ENCODE results near the gene KCNQ1. TPM values are rescaled to one million over a fixed set of nuclear protein-coding genes. Genes with fewer than 3 reads are reported as not detected.

KCNQ1 gene
- total and polyA plus RNA-seq, 3 experiments from 2014 or later: 2.6 to 5.7 (median 3.4) TPM

- POLR2A ChIA-PET: no interaction called here
Observed at GRCh38 chr11:2813141-2813908, 368.5 kb downstream of the KCNQ1 start.

GRCh38 chr11:2813968-2814367 lies 369.2 kb downstream of the KCNQ1 start:
- Mint-ChIP-seq H3K36me3 (peaks cover 0 to 11% (median 2%) of the 10 kb centered on the region in 3 donors), H3K9me3 (peaks cover 0 to 23% (median 17%) of the 10 kb centered on the region in 5 donors), H3K4me3 (no peak overlapping the region), H3K27me3 (peaks cover 4 to 21% of the 10 kb centered on the region in 2 donors), H3K4me1 (peaks cover 5 to 20% (median 11%) of the 10 kb centered on the region in 3 donors), H3K27ac (no peak overlapping the region)
- ChIA-PET POLR2A (no interaction called here), CTCF (no interaction called here)
- H3K27me3 ChIP-seq (ENCODE audit: insufficient read depth, low read length, poor library complexity, severe bottlenecking): no peaks in the 10 kb centered on the region
- peaks cover 3% of the 10 kb centered on the region for H3K9me3 ChIP-seq (ENCODE audit: low read length)
- no peak overlapping the region for H3K4me3 ChIP-seq (ENCODE audit: low read length)
- no peak for DNase-seq
- H3K27ac ChIP-seq (ENCODE audit: low read depth, low read length): no peak overlapping the region
- no peaks in the 10 kb centered on the region for H3K4me1 ChIP-seq (ENCODE audit: insufficient read depth, low read length)
- H3K36me3 ChIP-seq (ENCODE audit: insufficient read depth, low read length): no peaks in the 10 kb centered on the region

More at GRCh38 chr11:2813141-2813908, 368.5 kb downstream of the KCNQ1 start:
- DNase-seq: peak in 1 of 5 donors; percentile 14
- Mint-ChIP-seq H3K4me3 (no peak overlapping the region), H3K27me3 (peaks cover 4 to 21% of the 10 kb centered on the region in 2 donors), H3K9me3 (peaks cover 0 to 18% (median 13%) of the 10 kb centered on the region in 5 donors), H3K36me3 (peaks cover 0 to 10% (median 2%) of the 10 kb centered on the region in 3 donors), H3K4me1 (peaks cover 10 to 23% (median 16%) of the 10 kb centered on the region in 3 donors), H3K27ac (no peak overlapping the region)
- H3K9me3 ChIP-seq (ENCODE audit: low read length): no peaks in the 10 kb centered on the region
- CTCF ChIA-PET: no interaction called here
- no peak overlapping the region for H3K4me3 ChIP-seq (ENCODE audit: low read length)
- H3K27ac ChIP-seq (ENCODE audit: low read depth, low read length): no peak overlapping the region
- H3K4me1 ChIP-seq (ENCODE audit: insufficient read depth, low read length): no peaks in the 10 kb centered on the region
- H3K27me3 ChIP-seq (ENCODE audit: insufficient read depth, low read length, poor library complexity, severe bottlenecking): no peaks in the 10 kb centered on the region
- H3K36me3 ChIP-seq (ENCODE audit: insufficient read depth, low read length): no peaks in the 10 kb centered on the region

GRCh38 chr11:2814751-2815150 lies 369.9 kb downstream of the KCNQ1 start:
- H3K9me3 Mint-ChIP-seq: peaks cover 4 to 30% (median 25%) of the 10 kb centered on the region in 5 donors
- H3K27me3 ChIP-seq (ENCODE audit: insufficient read depth, low read length, poor library complexity, severe bottlenecking): no peaks in the 10 kb centered on the region
- no peak overlapping the region for H3K27ac Mint-ChIP-seq
- no peak overlapping the region for H3K27ac ChIP-seq (ENCODE audit: low read depth, low read length)
- no peaks in the 10 kb centered on the region for H3K4me1 ChIP-seq (ENCODE audit: insufficient read depth, low read length)
- DNase-seq: no peak
- CTCF ChIA-PET: no interaction called here
- peaks cover 5 to 15% (median 5%) of the 10 kb centered on the region in 3 donors for H3K4me1 Mint-ChIP-seq
- no peak overlapping the region for H3K4me3 Mint-ChIP-seq
- peaks cover 9% of the 10 kb centered on the region for H3K9me3 ChIP-seq (ENCODE audit: low read length)
- peaks cover 0 to 19% (median 2%) of the 10 kb centered on the region in 3 donors for H3K36me3 Mint-ChIP-seq
- peaks cover 4 to 20% of the 10 kb centered on the region in 2 donors for H3K27me3 Mint-ChIP-seq
- H3K36me3 ChIP-seq (ENCODE audit: insufficient read depth, low read length): no peaks in the 10 kb centered on the region
- POLR2A ChIA-PET: no interaction called here
- H3K4me3 ChIP-seq (ENCODE audit: low read length): no peak overlapping the region

GRCh38 chr11:2815762-2816496 lies 371.1 kb downstream of the KCNQ1 start:
- Histone ChIP-seq H3K27ac (ENCODE audit: low read depth, low read length) (no peak overlapping the region), H3K36me3 (ENCODE audit: insufficient read depth, low read length) (no peaks in the 10 kb centered on the region), H3K9me3 (ENCODE audit: low read length) (peaks cover 9% of the 10 kb centered on the region), H3K4me3 (ENCODE audit: low read length) (no peak overlapping the region), H3K4me1 (ENCODE audit: insufficient read depth, low read length) (no peaks in the 10 kb centered on the region), H3K27me3 (ENCODE audit: insufficient read depth, low read length, poor library complexity, severe bottlenecking) (no peaks in the 10 kb centered on the region)
- Mint-ChIP-seq H3K4me3 (no peak overlapping the region), H3K27me3 (peaks cover 4 to 19% of the 10 kb centered on the region in 2 donors), H3K9me3 (peaks cover 5 to 34% (median 28%) of the 10 kb centered on the region in 5 donors), H3K36me3 (peaks cover 0 to 29% (median 2%) of the 10 kb centered on the region in 3 donors), H3K4me1 (peaks cover 4 to 14% (median 5%) of the 10 kb centered on the region in 3 donors), H3K27ac (no peak overlapping the region)
- POLR2A ChIA-PET: no interaction called here
- CTCF ChIA-PET: no interaction called here
- DNase-seq: no peak

GRCh38 chr11:2816523-2816922 lies 371.7 kb downstream of the KCNQ1 start:
- Histone ChIP-seq H3K27me3 (ENCODE audit: insufficient read depth, low read length, poor library complexity, severe bottlenecking) (no peaks in the 10 kb centered on the region), H3K9me3 (ENCODE audit: low read length) (peaks cover 9% of the 10 kb centered on the region), H3K36me3 (ENCODE audit: insufficient read depth, low read length) (no peaks in the 10 kb centered on the region), H3K4me3 (ENCODE audit: low read length) (no peak overlapping the region), H3K4me1 (ENCODE audit: insufficient read depth, low read length) (no peaks in the 10 kb centered on the region), H3K27ac (ENCODE audit: low read depth, low read length) (no peak overlapping the region)
- Mint-ChIP-seq H3K4me3 (peak overlapping the region in 1 of 7 donors; percentile 37), H3K4me1 (peaks cover 4 to 13% (median 5%) of the 10 kb centered on the region in 3 donors), H3K9me3 (peaks cover 5 to 34% (median 28%) of the 10 kb centered on the region in 5 donors), H3K36me3 (peaks cover 0 to 29% (median 2%) of the 10 kb centered on the region in 3 donors), H3K27ac (no peak overlapping the region), H3K27me3 (peaks cover 4 to 19% of the 10 kb centered on the region in 2 donors)
- ChIA-PET CTCF (no interaction called here), POLR2A (no interaction called here)
- DNase-seq: no peak

GRCh38 chr11:2816941-2817421 lies 372.2 kb downstream of the KCNQ1 start:
- POLR2A ChIA-PET: no interaction called here
- DNase-seq: no peak

GRCh38 chr11:2817431-2817830 lies 372.6 kb downstream of the KCNQ1 start:
- H3K4me3 Mint-ChIP-seq: no peak overlapping the region
- POLR2A ChIA-PET: no interaction called here
- DNase-seq: no peak
- H3K27ac Mint-ChIP-seq: peak overlapping the region in 1 of 8 donors; percentile 91
- H3K9me3 Mint-ChIP-seq: peaks cover 9 to 43% (median 37%) of the 10 kb centered on the region in 5 donors
- no peaks in the 10 kb centered on the region for H3K36me3 ChIP-seq (ENCODE audit: insufficient read depth, low read length)
- CTCF ChIA-PET: no interaction called here
- peaks cover under 1 to 38% (median 2%) of the 10 kb centered on the region in 3 donors for H3K36me3 Mint-ChIP-seq
- H3K4me1 ChIP-seq (ENCODE audit: insufficient read depth, low read length): no peaks in the 10 kb centered on the region
- H3K27me3 ChIP-seq (ENCODE audit: insufficient read depth, low read length, poor library complexity, severe bottlenecking): no peaks in the 10 kb centered on the region
- H3K9me3 ChIP-seq (ENCODE audit: low read length): peaks cover 9% of the 10 kb centered on the region
- no peak overlapping the region for H3K27ac ChIP-seq (ENCODE audit: low read depth, low read length)
- peaks cover 4 to 11% (median 5%) of the 10 kb centered on the region in 3 donors for H3K4me1 Mint-ChIP-seq
- no peak overlapping the region for H3K4me3 ChIP-seq (ENCODE audit: low read length)
- H3K27me3 Mint-ChIP-seq: peaks cover 12 to 19% of the 10 kb centered on the region in 2 donors

More at GRCh38 chr11:2816941-2817421, 372.2 kb downstream of the KCNQ1 start:
- Mint-ChIP-seq H3K27me3 (peaks cover 8 to 18% of the 10 kb centered on the region in 2 donors), H3K9me3 (peaks cover 8 to 38% (median 32%) of the 10 kb centered on the region in 5 donors), H3K4me3 (peak overlapping the region in 1 of 7 donors; percentile 37), H3K36me3 (peaks cover 0 to 34% (median 2%) of the 10 kb centered on the region in 3 donors), H3K27ac (no peak overlapping the region), H3K4me1 (peaks cover 4 to 13% (median 5%) of the 10 kb centered on the region in 3 donors)
- CTCF ChIA-PET: no interaction called here
- Histone ChIP-seq H3K27ac (ENCODE audit: low read depth, low read length) (no peak overlapping the region), H3K36me3 (ENCODE audit: insufficient read depth, low read length) (no peaks in the 10 kb centered on the region), H3K27me3 (ENCODE audit: insufficient read depth, low read length, poor library complexity, severe bottlenecking) (no peaks in the 10 kb centered on the region), H3K4me1 (ENCODE audit: insufficient read depth, low read length) (no peaks in the 10 kb centered on the region), H3K9me3 (ENCODE audit: low read length) (peaks cover 9% of the 10 kb centered on the region), H3K4me3 (ENCODE audit: low read length) (no peak overlapping the region)

- Mint-ChIP-seq H3K36me3 (peaks cover 2 to 44% (median 3%) of the 10 kb centered on the region in 3 donors), H3K27me3 (peaks cover 15 to 21% of the 10 kb centered on the region in 2 donors), H3K4me3 (no peak overlapping the region), H3K9me3 (peaks cover 15 to 48% (median 42%) of the 10 kb centered on the region in 5 donors), H3K27ac (peak overlapping the region in 1 of 8 donors; percentile 91), H3K4me1 (peaks cover under 1 to 7% (median 5%) of the 10 kb centered on the region in 3 donors)
- peaks cover 9% of the 10 kb centered on the region for H3K9me3 ChIP-seq (ENCODE audit: low read length)
- H3K36me3 ChIP-seq (ENCODE audit: insufficient read depth, low read length): no peaks in the 10 kb centered on the region
- no peaks in the 10 kb centered on the region for H3K4me1 ChIP-seq (ENCODE audit: insufficient read depth, low read length)
- DNase-seq: no peak
- POLR2A ChIA-PET: no interaction called here
- no peaks in the 10 kb centered on the region for H3K27me3 ChIP-seq (ENCODE audit: insufficient read depth, low read length, poor library complexity, severe bottlenecking)
- H3K27ac ChIP-seq (ENCODE audit: low read depth, low read length): no peak overlapping the region
- no peak overlapping the region for H3K4me3 ChIP-seq (ENCODE audit: low read length)
- CTCF ChIA-PET: no interaction called here
Observed at GRCh38 chr11:2818021-2818420, 373.2 kb downstream of the KCNQ1 start.
